ENCODE results near the gene JAKMIP2. TPM values are rescaled to one million over a fixed set of nuclear protein-coding genes. Genes with fewer than 3 reads are reported as not detected.
"Not testable (repeated sequence)": the region's sequence is repeated elsewhere in the genome, so short reads cannot be mapped to it uniquely, and the experiment has no call there.

JAKMIP2 gene
- 1 to 10 TPM; 1.3 to 1.9 TPM for total RNA-seq

DNA sequence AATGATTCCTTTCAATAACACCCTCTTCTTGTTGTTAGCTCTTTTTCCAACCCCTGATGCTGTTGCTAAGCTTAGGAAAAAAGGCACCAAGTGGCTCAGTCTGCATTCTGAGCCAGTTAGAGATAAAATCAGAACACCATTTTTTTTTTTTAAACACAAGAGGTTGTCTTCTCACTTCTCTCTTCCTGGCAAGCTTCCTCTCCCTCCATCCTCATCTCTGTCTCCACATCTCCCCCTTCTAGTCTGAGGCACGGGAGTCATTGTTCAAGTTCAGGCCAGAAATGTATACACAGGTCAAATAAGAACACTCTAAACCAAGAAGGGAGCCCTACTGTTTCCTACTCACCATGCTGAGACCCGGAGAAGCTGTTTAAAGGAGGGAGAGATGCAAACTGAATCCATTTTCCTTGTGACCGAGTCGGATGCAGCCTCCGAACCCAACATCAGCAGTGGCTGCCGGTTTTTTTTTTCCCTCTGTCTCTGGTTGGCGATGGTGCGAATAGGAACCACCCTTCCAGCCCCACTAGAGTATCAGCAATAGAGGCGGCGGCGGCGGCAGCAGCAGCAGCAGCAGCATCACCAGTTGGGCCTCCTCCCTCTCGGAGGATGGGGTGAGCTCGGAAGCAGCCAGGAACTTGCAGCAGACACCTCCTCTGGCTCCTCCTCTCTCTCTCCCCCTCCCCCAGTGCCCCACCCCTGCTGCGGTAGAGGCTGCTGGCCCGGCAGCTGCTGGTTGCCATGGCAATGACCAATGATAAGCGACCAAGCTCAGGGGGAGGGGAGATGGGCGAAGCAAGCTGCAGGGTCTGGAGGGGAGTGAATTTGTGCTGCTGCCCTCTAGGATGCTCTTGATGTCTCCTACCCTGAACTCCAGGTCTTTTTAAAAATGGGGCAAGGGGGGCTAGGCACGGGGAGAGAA, at the start of gene JAKMIP2:
TSS of gene JAKMIP2 (minus strand) at position 619 of the 919 bp plus-strand sequence. CDS start 110,922 bp downstream, outside the sequence.
- CTCF ChIA-PET = interaction anchor here (1.6 kb wide), 1 partner anchor 150 kb away, joined by 5 read pairs; no protein-coding TSS in a partner anchor

DNA sequence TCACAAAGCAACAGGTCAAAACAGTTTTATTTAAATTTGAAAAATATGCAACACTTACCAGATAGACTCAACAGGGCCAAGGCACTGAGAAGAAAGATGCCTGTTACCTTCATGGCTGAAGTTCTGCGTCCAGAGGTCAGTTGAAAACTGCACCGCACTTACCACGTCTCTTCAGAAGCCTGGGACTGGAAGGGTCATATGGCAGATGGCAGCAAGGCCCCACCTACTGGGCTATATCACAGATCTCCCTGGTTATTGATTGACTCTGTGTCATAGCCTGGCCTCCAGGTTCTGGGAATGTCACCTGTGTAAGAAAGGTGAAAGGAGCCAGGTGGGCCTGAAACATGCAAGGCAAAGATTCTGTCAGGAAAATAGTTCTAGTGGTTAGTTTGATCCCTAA, 48.9 kb upstream of the JAKMIP2 start, which contains the start of gene SPINK1:
TSS of gene SPINK1 (minus strand) at position 207 of the 400 bp plus-strand sequence. CDS start at position 113, 94 bp downstream.
- ChIA-PET POLR2A (no interaction called here), CTCF (no interaction called here)

More for the DNA sequence above, at the start of gene JAKMIP2:
- POLR2A ChIA-PET = interaction anchor here (0.6 to 0.7 kb wide), 2 partner anchors 17 to 1592 kb away, joined by 3 read pairs; no protein-coding TSS in a partner anchor

DNA sequence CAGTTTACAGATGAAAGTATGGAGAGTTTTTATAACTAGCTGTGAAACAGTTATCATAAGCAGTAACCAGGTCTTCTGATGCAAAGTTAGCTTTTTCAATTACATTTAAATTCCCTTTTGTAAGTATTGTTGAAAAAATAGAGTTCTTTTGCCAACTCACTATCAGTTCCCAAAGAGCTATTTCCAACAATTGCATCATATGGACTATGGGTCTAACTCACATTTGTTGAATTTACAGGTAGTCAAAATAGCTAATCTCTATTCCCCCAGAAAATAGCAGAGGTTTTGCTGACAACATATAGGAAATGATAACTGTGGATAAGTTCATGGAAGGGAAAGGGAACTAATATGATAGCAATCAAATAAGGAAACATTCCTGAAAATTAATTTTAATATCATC, 47.5 kb upstream of the JAKMIP2 start:
- ChIA-PET POLR2A (no interaction called here), CTCF (no interaction called here)

DNA sequence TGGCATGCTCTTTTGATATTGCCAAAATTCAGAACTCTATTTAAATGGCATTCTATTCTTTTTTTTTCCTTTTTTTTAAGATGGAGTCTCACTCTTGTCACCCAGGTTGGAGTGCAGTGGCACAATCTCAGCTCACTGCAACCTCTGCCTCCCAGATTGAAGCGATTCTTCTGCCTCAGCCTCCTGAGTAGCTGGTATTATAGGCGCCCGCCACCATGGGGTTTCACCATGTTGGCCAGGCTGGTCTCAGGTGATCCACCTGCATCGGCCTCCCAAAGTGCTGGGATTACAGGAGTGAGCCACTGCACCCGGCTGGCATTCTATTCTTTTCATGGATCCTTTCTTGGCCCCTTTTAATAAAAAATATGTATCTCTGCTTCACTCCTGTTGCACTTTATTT, 44.5 kb upstream of the JAKMIP2 start:
- POLR2A ChIA-PET, CTCF ChIA-PET: not testable (repeated sequence)

DNA sequence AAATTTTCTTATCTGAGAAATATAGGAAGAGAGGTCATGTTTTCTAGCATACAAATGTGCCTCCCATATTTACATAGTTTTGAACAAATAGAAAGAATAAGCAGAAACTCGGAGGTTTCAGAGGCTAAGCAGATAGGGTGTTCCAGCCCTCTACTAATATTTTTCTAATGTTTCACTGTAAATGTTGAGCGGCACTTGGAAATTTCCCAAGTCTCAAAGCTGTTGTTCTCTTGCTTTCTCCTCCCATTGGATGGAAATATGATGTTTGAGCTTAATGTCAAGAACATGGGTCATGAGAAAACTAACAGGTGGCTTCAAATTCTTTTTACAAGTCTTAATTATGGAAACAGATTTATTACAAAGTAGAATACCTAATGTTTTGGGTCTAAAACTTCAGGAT, 43.8 kb upstream of the JAKMIP2 start:
- POLR2A ChIA-PET = no interaction called here
- CTCF ChIA-PET = no interaction called here

DNA sequence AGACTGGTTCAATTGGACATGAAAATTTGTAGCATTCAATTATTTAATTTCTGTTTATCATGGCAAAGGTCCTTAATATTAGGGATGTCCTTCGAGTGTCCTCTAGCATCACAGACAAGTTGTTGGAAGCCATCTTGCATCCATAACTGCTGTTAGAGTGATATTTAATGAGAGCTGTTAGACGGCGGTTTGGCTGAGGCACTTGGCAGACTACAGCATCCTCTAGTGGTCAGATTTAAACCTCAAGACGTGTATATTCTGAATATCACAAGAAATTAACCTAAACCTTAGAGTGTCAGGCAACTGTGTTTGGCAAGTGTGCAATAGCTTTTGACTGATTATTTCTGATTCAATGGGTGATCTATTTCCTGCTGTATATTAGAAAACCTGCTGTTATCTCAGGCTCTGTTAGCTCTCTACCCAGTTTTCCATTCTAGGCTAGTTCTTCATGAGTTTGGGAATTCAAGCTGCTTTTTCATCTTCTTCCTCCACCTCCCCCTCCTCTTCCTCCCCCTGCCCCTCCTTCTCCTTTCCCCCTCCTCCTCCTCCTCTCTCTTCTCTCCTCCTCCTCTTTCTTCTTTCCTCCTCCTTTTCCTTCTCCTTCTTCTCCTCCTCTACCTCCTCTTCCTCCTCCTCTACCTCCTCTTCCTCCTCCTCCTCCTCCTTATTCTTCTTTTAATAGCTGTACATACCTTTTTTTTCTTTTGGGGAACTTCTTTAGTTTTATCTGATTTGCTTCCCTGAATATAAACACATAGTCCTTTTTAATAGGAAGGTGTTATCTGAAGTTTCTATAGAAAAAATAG, 40.4 kb upstream of the JAKMIP2 start:
- CTCF ChIA-PET = interaction anchor here (0.6 to 2.0 kb wide), 6 partner anchors 18 to 397 kb away, joined by 3 to 19 read pairs (median 4); no protein-coding TSS in a partner anchor

DNA sequence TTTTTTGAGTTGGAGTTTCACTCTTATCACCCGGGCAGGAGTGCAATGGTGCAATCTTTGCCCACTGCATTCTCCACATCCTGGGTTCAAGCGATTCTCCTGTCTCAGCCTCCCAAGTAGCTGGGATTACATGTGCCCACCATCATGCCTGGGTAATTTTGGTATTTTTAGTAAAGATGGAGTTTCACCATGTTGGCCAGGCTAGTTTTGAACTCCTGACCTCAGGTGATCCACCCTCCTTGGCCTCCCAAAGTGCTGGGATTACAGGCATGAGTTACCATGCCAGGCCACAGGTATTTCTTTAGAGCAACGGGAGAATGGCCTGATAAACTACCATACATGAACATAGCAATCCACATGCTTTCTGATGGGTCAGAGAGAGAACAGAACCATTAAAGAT, 39.7 kb upstream of the JAKMIP2 start:
- CTCF ChIA-PET = interaction anchor here (1.3 to 2.0 kb wide), 4 partner anchors 17 to 201 kb away, joined by 4 to 19 read pairs (median 6); no protein-coding TSS in a partner anchor
- POLR2A ChIA-PET = interaction anchor here (0.6 kb wide), 1 partner anchor 734 kb away, joined by 3 read pairs; no protein-coding TSS in a partner anchor

More for the DNA sequence above, 40.4 kb upstream of the JAKMIP2 start:
- POLR2A ChIA-PET = no interaction called here

DNA sequence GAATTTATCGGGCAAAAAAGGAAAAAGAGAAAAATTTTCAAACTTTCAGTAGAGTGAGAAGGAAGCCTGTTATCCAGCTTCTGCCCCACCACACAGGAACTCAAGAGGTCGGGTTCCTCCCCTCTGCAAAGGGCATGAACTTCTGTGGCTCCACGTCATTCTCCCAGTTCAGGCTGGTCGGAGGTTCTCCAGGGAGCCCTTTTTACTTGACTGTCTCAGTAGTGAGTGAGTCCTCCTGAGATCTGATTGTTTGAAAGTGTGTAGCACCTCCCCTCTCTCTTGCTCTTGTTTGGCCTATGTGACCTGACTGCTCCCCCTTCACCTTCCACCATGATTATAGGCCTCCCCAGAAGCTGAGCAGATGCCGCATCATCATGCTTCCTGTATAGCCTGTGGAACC, 39.2 kb upstream of the JAKMIP2 start:
- POLR2A ChIA-PET = interaction anchor here (0.6 kb wide), 1 partner anchor 734 kb away, joined by 3 read pairs; no protein-coding TSS in a partner anchor
- CTCF ChIA-PET = interaction anchor here (1.6 to 2.0 kb wide), 3 partner anchors 17 to 193 kb away, joined by 5 to 19 read pairs (median 8); no protein-coding TSS in a partner anchor

DNA sequence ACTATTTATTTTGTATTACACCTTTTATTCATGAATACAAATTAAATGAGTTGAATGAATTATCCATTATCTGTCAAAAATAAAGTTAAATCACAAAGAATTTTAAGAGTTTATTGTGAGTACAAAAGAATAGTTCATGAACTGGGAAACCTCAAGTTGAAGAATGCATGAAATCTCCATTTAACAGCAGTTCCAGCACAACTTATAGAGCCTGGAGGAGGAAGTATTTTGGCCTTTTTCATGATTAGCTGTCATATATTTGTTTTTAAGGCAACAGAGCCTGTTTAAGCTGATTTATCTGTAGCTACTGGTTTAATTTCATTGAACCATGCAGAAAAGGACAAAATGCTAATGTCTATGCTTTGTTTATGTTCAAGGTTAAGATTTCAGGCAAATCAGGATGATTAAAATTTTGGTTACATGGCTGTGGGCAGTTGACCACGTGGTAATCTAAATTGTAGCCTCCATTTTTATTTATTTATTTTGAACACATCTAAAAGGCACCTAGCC, 36.8 kb upstream of the JAKMIP2 start:
- ChIA-PET POLR2A (no interaction called here), CTCF (no interaction called here)

DNA sequence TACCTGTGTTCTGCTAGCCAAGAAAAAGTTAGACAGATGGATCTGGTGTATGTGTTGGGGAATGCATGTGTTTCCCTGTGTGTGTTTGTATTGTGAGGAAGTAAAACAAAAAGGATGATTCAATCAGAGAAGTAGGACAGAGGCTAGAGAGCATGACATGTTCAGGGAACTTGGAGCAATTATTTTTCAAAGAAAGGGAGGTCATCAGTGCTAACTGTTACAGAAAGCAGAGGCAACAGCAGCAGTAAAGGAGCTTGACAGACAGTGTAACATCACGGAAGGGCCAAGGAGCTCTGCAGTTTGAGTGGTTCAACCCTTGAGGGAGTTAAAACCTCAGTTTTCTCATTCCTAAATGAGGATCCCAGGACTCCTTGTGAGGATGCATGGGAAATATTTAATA, 35.8 kb upstream of the JAKMIP2 start:
- CTCF ChIA-PET = interaction anchor here (0.6 kb wide), 1 partner anchor 191 kb away, joined by 3 read pairs; no protein-coding TSS in a partner anchor
- POLR2A ChIA-PET = no interaction called here

DNA sequence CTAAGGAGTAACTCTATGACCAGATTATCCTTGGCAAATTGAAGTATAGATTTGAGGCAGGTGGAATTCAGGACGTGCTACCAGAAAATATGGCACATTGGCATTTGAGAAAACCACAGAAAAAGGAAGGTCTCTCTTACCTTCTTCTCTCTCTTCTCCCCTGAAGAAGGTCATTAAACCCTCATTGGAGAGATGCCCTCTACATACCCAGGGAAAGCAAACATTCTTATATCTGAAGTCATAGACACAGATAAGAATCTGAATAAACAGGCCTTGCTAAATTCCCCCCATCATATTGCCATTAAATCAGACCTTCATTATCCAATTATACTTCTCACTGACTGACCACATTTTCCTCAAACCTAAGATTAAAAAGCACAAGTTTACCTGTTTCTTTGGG, 31.2 kb upstream of the JAKMIP2 start:
- ChIA-PET CTCF (no interaction called here), POLR2A (no interaction called here)

DNA sequence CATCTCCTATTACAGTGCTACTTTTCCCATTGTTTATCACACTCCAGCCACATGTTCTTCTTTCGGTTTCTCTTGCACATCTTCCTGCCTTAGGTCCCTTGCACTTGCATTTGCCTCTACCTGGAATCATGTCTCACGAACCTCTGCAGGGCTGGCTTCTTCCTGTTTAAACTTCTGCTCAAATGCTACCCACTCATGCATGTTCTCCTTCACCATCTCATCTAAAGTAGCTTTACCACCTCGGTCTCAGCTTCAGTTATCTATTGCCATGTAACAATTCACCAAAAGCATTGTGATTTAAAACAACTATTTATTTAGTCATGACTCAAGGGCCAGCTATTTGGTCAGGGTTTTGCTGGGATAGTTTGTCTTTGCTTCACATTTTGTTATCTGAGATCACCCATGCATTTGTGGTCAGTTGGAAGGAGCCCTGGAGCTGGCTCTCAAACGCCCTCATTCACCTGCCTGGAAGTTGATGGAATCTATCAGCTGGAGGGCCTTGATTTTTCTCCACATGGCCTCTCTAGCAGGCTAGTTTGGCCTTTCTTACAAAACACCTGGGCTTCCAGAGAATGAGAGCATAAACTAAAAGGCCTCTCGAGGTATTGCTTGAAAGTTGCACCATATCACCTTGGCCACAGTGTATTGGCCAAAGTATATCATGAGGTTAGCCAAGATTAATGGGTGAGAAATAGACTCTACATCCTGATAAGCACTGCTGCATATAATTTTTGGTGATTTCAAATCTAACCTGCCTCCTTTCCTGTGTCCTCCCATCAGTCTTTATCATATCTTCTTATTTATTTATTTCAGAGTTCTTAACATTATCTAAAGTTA, 27.5 kb upstream of the JAKMIP2 start:
- ChIA-PET POLR2A (no interaction called here), CTCF (no interaction called here)

DNA sequence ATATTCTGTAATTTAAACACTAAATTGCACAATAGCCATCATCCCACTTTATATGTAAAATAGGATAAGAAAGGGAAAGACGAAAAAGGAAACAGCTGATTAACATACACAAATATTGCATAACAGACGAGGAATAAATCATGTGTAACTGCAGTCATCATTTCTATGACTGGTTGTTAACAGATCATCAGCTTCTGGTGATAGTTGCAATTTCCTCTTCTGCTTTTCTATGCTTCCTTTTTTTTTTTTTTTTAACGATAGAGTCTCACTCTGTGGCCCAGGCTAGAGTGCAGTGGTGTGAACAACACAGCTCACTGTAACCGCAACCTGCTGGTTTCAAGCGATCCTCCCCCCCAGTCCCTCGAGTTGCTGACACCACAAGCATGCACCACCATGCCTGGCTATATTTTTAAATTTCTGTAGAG, 22.5 kb upstream of the JAKMIP2 start:
- POLR2A ChIA-PET = no interaction called here
- CTCF ChIA-PET = interaction anchor here (1.2 kb wide), 1 partner anchor 18 kb away, joined by 5 read pairs; no protein-coding TSS in a partner anchor

DNA sequence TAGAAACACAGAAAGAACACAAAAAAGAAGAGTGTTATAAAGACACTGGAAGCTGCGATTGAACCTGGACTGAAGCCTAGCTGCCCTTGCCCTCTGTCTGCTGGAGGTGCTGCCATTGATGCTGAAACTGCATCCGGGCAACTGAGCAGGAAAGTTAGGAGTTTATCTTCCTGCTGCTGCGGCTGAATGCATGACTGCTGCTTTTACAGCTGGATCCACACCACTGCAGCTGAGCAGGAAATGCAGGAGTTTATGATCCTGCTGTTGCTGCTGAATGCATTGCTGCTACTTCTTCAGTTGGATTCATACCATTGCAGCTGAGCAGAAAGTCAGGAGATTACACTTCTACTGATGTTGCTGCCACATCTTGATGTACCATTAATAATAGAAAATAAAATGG, 21.8 kb upstream of the JAKMIP2 start:
- CTCF ChIA-PET = interaction anchor here (1.2 kb wide), 1 partner anchor 18 kb away, joined by 5 read pairs; no protein-coding TSS in a partner anchor
- POLR2A ChIA-PET = no interaction called here

DNA sequence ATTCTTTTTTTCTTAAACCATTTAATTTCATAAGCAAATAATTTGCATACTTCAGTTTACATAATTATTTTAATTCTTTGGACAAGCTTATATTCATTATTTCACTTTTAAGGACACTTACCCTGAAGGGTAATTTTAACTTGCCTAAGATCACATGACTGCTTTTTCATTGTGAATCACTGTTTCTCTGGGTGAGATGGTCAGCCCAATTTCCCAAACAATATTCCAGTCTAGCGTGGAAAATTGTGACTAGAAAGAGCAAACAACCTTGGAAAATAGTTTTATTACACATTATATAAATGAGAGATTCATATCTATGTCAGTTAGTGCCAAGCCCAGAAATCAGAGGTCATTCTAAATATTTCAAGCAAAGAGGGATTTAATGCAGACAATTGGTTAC, 21.4 kb upstream of the JAKMIP2 start:
- CTCF ChIA-PET = no interaction called here
- POLR2A ChIA-PET = no interaction called here

DNA sequence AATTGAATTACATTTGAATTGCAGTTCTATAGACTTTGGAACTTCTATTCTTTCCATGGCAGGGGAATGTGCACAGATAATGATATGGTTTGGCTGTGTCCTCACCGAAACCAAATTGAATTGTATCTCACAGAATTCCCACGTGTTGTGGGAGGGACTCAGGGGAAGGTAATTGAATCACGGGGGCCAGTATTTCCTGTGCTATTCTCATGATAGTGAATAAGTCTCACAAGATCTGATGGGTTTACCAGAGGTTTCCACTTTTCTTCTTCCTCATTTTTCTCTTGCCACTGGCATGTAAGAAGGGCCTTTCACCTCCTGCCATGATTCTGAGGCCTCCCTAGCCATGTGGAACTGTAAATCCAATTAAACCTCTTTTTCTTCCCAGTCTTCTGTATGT, 20.6 kb upstream of the JAKMIP2 start:
- POLR2A ChIA-PET, CTCF ChIA-PET: not testable (repeated sequence)

DNA sequence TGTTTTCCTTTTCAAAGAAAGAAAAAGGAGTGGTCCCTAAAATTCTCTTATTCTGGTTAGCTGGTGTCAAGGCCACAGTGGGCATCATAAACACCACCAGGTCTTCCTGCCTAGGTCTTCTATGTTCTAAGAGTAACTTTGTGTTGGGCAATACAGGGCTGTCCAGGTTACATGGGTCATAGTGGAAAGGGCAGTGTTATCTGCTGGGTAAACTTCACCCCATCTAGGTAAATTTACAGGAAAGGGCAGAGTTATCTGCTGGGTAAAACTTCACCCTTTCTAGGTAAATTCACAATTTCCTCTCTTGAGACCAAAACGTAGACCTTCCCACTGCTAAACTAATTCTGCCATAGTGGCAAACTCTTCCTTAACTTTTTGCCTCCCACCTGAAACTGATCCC, 18.9 kb upstream of the JAKMIP2 start:
- ChIA-PET CTCF (no interaction called here), POLR2A (no interaction called here)

DNA sequence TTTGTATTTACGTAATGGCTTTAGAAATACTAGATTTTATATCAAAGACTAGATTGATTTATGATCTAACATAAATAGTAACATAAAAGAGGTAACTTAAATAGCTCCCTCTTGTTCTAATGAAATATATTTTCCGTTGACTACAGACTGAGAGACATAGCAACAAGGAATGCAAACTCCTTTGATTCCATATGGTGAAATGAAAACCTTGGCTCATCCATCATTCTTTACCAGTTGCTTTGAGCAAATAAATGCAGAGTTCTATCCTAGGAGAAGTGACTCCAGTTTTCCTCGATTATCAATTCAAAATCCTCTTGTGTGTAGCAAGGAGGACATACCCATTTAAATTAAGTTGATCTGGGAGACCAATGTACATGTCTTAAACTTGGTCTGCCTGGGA, 18.0 kb upstream of the JAKMIP2 start:
- ChIA-PET CTCF (no interaction called here), POLR2A (no interaction called here)

Measured in activated CD8-positive, alpha-beta memory T cell treated with anti-CD3 and anti-CD28 coated beads for 36 hours (primary cell).